ENCODE measurements around the gene ZNF775. TPM values are rescaled to one million over a fixed set of nuclear protein-coding genes. Genes with fewer than 3 reads are reported as not detected.

The ZNF775 gene
- polyA plus RNA-seq, 1 donor = 6.0 TPM

GRCh38 chr7:150412016-150412415 is 32.9 kb downstream of the ZNF775 start:
- no peak for DNase-seq (ENCODE audit: low read depth)

DNA sequence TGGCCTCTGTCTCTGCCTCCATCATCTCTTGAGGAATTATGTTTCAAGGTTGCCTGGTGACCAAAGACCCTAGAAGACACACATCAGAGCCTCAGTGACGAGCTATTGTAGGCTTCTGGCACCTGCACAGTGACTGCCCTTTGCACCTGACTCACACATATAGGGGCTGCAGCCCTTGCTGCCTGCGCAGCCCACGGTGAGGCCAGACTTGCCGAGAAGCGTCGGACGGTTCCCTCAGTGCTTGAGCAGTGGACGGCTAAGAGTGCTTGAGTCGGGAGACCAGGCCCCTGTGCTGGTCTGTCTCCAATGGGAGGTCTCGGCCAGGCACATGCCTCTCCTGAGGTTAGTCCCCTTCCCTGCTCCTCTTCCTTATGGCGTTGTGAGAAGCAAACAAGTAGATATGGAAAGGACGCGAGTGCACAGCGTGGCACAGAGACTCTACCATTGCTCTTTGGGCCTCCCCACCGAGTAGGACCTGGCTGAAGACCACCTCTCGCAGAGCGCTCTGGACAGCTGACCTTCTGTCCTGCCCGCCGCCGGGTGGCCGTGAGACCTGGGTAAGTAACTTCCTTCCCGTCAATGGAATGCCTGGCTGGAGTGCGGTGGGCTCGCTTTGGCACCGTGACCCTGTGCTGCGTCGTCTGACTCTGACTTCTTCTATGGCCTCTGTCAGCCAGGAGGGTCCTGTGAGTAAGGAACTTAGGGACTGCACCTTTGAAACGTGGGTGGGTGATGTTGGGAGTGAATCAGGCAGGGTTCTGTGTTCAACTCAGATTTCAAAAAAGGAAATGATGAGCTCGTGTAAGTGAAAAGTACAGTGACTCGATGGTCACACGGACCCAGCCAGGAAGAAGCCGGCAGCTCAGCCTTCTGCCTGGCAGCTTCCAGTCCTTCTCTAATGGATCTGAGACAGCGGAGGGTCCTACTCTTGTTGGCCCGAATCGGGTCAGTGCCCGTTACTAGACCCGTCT is 33.7 kb downstream of the ZNF775 start:
- no peak for DNase-seq (ENCODE audit: low read depth)

DNA sequence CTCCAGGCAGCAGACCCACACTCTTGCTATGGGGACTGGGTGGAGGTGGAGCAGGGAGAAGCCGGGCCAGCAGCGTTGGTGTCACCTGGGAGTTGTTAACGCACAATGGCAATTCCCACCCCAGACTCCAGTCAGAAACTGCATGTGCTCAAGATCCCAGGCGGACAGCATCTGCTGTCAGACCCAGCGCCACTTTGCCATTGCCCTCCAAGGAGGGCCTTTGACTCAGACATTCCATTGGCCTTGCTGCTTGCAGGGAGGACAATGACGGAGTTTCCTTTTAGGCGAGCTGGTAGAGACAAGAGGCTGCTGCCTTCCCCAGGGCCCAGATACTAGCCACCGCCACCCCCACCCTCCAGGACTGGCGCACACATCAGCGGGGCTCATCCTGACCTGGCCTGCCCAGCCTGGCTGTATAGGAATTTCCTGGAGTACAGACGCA is 34.5 kb downstream of the ZNF775 start:
- no peak for DNase-seq (ENCODE audit: low read depth)

DNA sequence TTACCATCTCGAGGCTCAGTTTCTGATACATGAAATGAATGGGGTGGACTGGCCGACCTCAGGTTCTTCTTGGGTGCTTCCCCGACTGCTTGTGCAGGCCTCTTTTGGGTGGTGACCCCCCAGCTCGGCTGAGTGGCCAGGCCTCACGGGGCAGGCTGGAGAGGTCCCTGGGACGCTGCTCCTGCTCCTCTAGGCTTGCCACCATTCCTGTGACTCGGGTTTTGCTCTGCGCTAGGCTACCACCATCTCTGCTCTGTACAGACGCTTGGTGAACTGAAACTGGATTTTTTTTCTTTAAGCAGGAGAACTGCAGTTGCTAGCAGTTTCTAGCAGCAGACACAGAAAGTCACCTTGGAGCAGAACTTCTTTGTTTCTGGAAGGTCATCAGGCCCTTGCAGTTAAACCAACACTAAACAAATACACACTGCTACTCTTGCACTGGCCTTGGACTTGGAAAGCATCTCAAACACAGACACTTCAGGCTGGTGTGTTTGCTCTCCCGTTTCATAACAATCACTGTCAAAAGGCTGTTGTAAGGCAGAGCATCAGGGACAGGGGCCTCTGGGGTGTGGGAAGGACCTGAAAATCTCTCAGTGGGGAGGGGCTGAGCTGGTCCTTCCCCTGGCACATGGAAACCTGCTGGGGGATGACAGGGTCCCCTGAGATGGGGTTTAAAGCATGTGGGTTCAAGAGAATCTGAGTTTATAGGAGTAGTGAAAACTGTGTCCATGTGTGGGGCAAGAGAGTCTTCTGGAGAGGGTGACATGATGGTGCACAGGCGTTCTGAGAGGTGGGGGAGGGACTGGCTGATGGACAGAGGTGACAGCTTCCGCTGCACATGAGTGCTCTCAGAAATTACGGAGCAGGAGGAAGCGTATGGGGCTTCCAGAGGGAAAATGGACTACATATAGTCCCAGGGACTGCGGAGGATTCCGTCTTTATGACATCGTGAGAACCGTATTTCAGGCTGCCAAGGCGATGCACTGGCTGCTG is 36.3 kb downstream of the ZNF775 start:
- DNase-seq (ENCODE audit: low read depth) = no peak

DNA sequence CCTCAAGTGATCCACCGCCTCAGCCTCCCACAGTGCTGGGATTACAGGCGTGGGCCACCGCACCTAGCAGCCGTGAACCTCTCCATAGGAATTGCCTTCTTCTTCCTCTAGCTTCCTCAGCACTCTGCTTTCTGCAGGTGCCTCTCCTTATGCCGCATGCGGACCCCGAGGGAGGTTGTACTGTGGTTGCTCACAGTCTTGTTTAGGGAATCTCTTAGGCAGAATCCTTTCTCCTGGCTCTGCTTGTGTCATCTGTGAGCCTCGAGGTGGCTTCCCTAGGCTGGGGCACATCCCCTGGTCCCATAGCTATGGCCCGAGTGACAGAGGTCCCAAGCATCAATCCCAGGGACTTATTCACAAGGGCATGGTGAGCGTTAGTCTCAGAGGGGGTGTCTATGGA is 38.1 kb downstream of the ZNF775 start:
- no peak for DNase-seq (ENCODE audit: low read depth)

DNA sequence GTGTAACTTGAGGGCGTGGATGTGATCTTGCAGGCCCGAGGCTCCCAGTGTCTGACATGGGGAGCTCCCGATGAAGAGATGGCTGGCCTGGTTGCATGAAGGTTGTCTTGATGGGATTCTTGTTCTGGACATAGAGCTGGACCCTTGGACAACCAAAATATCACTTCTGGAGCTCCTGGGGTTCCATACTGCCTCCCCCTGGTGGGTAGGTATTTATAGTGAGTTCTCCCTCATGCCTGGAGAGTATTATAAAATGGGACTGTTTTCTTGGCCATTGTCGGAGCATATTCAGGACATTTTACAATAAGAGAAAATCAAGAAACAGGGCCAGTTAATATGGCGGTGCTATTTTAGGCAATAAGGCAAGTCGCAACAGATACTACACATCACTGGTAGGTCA is 38.7 kb downstream of the ZNF775 start:
- no peak for DNase-seq (ENCODE audit: low read depth)

DNA sequence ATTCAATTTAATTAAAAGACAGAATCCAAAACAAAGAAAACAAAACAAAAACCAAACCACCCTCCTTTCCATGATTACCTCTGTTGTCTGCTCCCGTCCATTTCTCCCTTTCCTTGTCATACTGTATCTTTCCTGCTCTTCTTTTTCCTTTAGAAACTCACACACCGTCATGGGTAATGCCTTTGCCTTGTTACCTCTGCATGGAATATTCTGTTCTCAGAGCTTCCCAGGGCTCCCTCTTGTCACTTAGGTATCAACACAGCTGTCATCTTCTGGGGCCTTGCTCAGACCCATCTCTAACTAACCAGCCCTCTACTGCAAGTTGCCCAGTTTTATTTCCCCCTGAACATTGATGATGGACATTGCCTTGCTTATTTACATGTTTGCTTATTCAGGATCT is 41.1 kb downstream of the ZNF775 start:
- no peak for DNase-seq (ENCODE audit: low read depth)

DNA sequence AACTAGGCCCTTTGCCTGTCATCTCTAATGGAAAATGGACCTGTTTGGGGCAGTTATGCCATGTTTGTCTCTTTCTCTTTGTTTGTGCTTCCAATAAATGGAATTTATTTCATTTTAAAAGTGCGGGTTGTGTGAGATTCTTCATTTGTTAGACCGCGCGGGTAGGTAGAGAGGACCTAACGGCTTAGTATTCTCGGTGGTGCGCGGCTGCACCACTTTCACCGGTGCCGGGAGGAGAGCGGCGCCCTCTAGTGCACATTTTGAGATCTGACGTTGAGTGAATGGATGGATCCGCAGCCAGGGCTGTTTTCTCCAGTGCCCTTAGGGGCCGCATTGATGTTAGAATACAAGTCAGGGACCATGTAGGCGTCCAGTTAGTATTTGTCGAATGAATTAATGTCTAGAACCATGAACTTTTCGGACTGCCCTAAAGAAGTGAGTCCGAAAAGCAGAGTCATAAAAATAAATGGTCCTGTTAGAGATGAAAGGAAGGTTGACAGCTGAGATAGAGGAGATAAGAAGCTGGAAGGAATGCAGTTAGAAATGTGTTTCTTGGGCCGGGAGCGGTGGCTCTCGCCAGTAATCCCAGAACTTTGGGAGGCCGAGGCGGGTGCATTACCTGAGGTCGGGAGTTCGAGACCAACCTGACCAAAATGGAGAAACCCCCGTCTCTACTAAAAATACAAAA is 42.0 kb downstream of the ZNF775 start:
- DNase-seq (ENCODE audit: low read depth) = no peak

DNA sequence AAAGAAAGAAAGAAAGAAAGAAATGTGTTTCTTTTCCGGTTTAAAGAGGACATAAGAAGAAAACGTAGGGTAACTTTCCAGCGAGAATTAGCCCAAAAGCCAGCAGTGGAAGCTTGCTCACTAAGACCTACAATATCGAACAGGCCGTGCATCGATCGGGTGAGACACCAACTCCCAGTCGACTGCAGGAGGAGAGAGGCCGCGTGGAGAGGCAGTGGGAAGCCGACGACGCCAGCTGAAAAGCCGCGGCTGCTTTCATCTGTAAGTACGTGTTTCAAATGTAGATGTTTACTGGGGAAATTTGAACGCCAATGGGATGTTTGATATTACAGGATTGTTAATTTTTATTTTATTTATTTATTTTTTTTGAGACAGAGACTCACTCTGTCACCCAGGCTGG is 42.7 kb downstream of the ZNF775 start:
- no peak for DNase-seq (ENCODE audit: low read depth)

GRCh38 chr7:150425670-150426069 is 46.5 kb downstream of the ZNF775 start:
- DNase-seq (ENCODE audit: low read depth) = no peak

DNA sequence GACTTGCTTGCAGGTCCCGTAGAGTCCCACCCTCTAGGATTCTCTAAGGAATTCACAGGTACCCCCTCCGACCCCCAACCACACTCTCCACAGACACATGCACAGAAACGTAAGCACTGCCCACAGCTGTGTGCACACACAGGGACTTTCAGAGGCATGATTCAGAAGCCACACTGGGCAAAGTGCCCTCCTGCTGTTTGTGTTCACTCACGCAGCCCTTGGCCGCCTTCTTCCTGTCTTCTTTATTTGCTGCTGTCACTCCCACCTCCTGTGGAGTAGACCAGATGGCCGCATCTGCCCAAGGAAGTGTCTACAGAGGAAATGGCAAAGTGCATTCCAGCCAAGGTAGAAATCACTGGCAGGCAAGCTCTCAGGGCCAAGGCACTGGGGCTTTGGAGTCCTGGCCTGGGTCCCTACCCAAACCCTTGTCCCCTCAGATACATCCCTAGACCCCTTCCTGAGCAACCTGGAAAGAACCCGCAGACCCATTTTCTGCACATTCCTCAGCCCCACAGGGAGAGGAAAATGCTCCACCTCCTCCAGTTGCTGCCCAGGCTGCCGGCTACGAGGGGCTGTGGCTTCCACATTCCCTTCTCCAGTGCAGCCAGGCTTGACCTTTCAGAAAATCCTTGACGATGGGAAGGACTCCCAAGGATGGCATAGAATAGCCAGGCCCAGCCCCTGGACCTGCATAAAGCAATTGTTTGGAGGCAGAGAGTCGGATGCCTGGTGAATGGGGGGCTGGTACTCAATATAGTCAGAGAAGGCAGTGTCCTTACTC is 49.7 kb downstream of the ZNF775 start:
- no peak for DNase-seq (ENCODE audit: low read depth)

- no peak for DNase-seq (ENCODE audit: low read depth)
These were observed 50.6 kb downstream of the ZNF775 start for GRCh38 chr7:150429699-150430098.

DNA sequence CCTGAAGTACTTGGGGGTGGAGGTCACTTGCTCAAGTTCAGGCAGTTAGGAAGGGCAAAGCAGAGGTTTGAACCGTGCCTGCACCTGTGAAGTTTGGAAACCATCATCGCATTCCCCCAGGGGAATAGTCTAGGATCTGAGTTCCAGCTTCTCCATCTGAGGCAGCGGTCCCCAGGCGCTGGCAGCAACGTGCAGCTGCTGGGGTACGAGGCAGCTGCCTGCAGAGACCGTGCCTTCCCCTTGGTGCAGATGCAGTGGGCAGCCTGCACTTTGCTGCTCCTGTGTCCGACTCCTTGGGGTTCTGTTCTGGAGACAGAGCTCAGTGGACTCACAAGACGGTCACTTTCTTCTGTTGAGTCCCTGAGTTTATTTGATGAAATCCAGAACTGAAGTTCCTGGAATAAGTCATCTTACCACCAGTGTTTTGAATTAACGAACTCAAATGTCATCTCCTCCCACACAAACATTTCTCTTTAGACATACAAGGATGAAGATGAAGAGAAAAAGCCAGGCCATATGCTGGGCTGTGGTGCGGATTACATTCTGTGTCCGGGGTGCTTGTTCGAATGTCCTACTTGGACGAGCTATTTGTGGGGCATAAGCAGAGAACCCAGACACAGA is 51.4 kb downstream of the ZNF775 start:
- no peak for DNase-seq (ENCODE audit: low read depth)

DNA sequence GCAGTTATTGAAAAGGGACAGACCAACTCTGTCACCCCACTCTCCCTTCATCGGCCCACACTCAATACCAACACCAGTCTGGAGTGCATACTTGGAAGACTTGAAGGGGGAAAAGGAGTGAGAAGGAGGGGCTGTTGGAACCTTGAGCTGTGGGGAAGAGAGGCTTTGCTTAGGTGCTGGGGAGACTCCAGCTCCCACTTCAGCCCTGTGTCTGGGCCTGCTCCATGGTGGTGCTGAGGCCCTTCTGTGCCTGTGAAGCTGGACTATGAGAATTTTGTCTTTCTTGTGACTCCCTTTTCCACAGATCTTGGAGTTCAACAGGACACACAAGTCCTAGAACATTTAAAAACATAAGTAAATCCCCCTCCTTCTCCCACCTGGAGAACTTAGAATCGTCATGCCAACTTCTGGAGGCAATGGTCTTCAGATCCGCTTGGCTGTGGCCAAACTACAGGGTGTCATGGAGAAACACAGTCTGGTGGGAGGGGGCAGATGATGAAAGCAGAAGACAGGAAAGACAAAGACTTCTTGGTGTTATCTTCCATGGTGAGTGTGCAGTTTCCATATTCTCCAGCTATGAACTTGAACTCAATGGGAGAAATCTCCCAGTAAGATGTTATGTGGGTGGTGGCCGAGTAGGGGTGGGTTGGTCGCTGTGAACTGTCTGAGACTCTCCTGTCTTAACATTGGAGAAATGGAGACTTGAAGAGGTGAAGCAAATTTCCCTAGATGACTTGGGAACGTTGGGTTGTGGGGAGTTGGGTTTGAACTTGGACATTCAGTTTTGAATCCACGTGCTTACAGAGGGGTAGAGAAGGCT is 52.9 kb downstream of the ZNF775 start:
- DNase-seq (ENCODE audit: low read depth) = no peak

GRCh38 chr7:150432915-150433892 is 54.1 kb downstream of the ZNF775 start:
- no peak for DNase-seq (ENCODE audit: low read depth)

DNA sequence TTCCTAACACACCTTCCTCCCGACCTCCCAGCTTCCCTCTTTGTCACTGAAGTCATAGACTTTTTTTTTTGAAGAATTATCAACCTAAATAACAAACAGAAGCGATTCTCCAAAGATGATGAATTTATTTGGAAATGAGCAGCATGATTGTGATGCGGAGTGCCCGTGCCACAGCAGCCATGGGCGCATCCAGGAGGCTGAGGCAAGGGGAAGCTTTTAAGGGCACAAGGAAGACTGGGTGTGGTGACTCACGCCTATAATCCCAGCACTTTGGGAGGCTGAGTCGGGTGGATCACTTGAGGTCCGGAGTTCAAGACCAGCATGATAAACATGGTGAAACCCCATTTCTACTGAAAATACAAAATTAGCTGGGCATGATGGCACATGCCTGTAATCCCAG is 55.1 kb downstream of the ZNF775 start:
- no peak for DNase-seq (ENCODE audit: low read depth)

- DNase-seq (ENCODE audit: low read depth) = no peak
These were observed 55.9 kb downstream of the ZNF775 start for GRCh38 chr7:150435047-150435389.

- no peak for DNase-seq (ENCODE audit: low read depth)
These were observed 56.4 kb downstream of the ZNF775 start for GRCh38 chr7:150435390-150436073.

Measured in forelimb muscle (tissue), 1 donor.